Omental fat pad (tissue), 4 donors: ENCODE data around the gene FAF2. TPM values are rescaled to one million over a fixed set of nuclear protein-coding genes. Genes with fewer than 3 reads are reported as not detected.

Experiments
- ATAC-seq: fragments of 150-250 bp; one replicate; pipeline ENCODE4 v1.9.1; 2016; ENCODE audit warnings: mild to moderate bottlenecking, moderate library complexity; ENCODE audit not compliant: low FRiP score
- DNase-seq: peaks from one replicate; pipeline ENCODE4 v3.0.0-alpha.2; 2019; ENCODE audit warnings: low spot score
- small RNA-seq: library from RNA; depleted of rRNA; stranded (forward); fragments of <200 nt; gene quantifications from one replicate; pipeline ENCODE3, GENCODE V24; 2016
- total RNA-seq, 4 donors: library from RNA; depleted of rRNA; stranded (reverse); fragments of >200 nt; gene quantifications; one replicate each; pipeline ENCODE4 v1.1.0, GENCODE V29; 2016
- TF ChIP-seq, protein P1 (sequence below), 3 donors: fragments of 450-650 bp; IDR thresholded peaks; one replicate each; pipeline ENCODE4 v1.5.1; 2016 to 2017; ENCODE audit warnings: antibody characterized with exemption in 3 of 3, mild to moderate bottlenecking in 3 of 3, moderate library complexity in 2 of 3

The FAF2 gene
- total RNA-seq, 4 donors from 2014 or later, result 27.6 to 31.1 (median 27.8) TPM

- no peak for DNase-seq
- no peak for ATAC-seq
- TF ChIP-seq, protein P1, sequence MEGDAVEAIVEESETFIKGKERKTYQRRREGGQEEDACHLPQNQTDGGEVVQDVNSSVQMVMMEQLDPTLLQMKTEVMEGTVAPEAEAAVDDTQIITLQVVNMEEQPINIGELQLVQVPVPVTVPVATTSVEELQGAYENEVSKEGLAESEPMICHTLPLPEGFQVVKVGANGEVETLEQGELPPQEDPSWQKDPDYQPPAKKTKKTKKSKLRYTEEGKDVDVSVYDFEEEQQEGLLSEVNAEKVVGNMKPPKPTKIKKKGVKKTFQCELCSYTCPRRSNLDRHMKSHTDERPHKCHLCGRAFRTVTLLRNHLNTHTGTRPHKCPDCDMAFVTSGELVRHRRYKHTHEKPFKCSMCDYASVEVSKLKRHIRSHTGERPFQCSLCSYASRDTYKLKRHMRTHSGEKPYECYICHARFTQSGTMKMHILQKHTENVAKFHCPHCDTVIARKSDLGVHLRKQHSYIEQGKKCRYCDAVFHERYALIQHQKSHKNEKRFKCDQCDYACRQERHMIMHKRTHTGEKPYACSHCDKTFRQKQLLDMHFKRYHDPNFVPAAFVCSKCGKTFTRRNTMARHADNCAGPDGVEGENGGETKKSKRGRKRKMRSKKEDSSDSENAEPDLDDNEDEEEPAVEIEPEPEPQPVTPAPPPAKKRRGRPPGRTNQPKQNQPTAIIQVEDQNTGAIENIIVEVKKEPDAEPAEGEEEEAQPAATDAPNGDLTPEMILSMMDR (IDR thresholded peaks at IDR 0.05), result no peak
These were observed 109.7 kb downstream of the FAF2 start for GRCh38 chr5:176557846-176558245.

Small RNA genes lying within 50 kb of the gene (small RNA-seq; reads per million reads assigned to genes)
- not detected for gene AC010297.1
- gene RF00019, result not detected
- gene RN7SL684P, result not detected

Other genes starting within 250 kb of the FAF2 start
- gene SIMC1, start 210.0 kb upstream of the FAF2 start, total RNA-seq, result 10 to 100 TPM in 3 of 4 donors, 1 to 10 TPM in 1; 8.3 to 18.0 (median 10.7) TPM
- gene KIAA1191, start 86.6 kb upstream of the FAF2 start, total RNA-seq, result 100 to 1,000 TPM in 1 of 4 donors, 10 to 100 TPM in 3; 77.0 to 103 (median 85.6) TPM
- 10 to 100 TPM in 1 of 4 donors, 1 to 10 TPM in 3; 4.2 to 12.1 (median 6.7) TPM for gene ARL10, start 82.9 kb upstream of the FAF2 start, total RNA-seq
- 10 to 100 TPM in 3 of 4 donors, 1 to 10 TPM in 1; 6.1 to 84.7 (median 24.3) TPM for gene NOP16, start 59.8 kb upstream of the FAF2 start, total RNA-seq
- gene HIGD2A, start 59.6 kb upstream of the FAF2 start, total RNA-seq, result 100 to 1,000 TPM; 105 to 134 (median 116) TPM
- gene CLTB, start 31.8 kb upstream of the FAF2 start, total RNA-seq, result 100 to 1,000 TPM; 119 to 171 (median 128) TPM
- 10 to 100 TPM in 3 of 4 donors, 1 to 10 TPM in 1; 7.4 to 24.4 (median 10.8) TPM for gene RNF44, start 89.0 kb downstream of the FAF2 start, total RNA-seq
- gene CDHR2, start 101.0 kb downstream of the FAF2 start, total RNA-seq, result not detected
- gene GPRIN1, start 161.8 kb downstream of the FAF2 start, total RNA-seq, result 1 to 10 TPM in 2 of 4 donors, under 1 TPM in 2; 0.37 to 1.9 (median 0.90) TPM
- gene SNCB, start 182.1 kb downstream of the FAF2 start, total RNA-seq, result not detected
- gene EIF4E1B, start 182.3 kb downstream of the FAF2 start, total RNA-seq, result not detected
- 10 to 100 TPM in 3 of 4 donors, 1 to 10 TPM in 1; 8.9 to 16.9 (median 15.1) TPM for gene TSPAN17, start 199.1 kb downstream of the FAF2 start, total RNA-seq